Activated CD8-positive, alpha-beta memory T cell treated with anti-CD3 and anti-CD28 coated beads, Interleukin-2, amount 50 U/mL, for 1 hour (primary cell): ENCODE results near the gene NOL4L.

Experiments used
- DNase-seq: peaks from one replicate; pipeline ENCODE4 v3.0.0-alpha.2; 2020; ENCODE audit errors: extremely low read depth

NOL4L gene

GRCh38 chr20:32560989-32561830, 23.9 kb downstream of the NOL4L start:
- no peak for DNase-seq

- DNase-seq, result no peak
Measured at GRCh38 chr20:32560482-32560988, 24.6 kb downstream of the NOL4L start.

GRCh38 chr20:32559753-32560380, 25.3 kb downstream of the NOL4L start:
- no peak for DNase-seq

- no peak for DNase-seq
Measured at GRCh38 chr20:32559205-32559752, 25.9 kb downstream of the NOL4L start.

- no peak for DNase-seq
Measured at GRCh38 chr20:32558526-32558925, 26.6 kb downstream of the NOL4L start.

GRCh38 chr20:32557319-32557718, 27.8 kb downstream of the NOL4L start:
- DNase-seq, result no peak

- no peak for DNase-seq
Measured at GRCh38 chr20:32556312-32557184, 28.6 kb downstream of the NOL4L start.

GRCh38 chr20:32555584-32555983, 29.5 kb downstream of the NOL4L start:
- no peak for DNase-seq

GRCh38 chr20:32554965-32555289, 30.2 kb downstream of the NOL4L start:
- no peak for DNase-seq

- DNase-seq, result no peak
Measured at GRCh38 chr20:32553618-32554017, 31.5 kb downstream of the NOL4L start.

GRCh38 chr20:32551693-32552092, 33.4 kb downstream of the NOL4L start:
- no peak for DNase-seq

GRCh38 chr20:32549842-32550241, 35.3 kb downstream of the NOL4L start:
- no peak for DNase-seq

- no peak for DNase-seq
Measured at GRCh38 chr20:32547753-32548034, 37.4 kb downstream of the NOL4L start.

- no peak for DNase-seq
Measured at GRCh38 chr20:32546918-32547752, 38.0 kb downstream of the NOL4L start.

- no peak for DNase-seq
Measured at GRCh38 chr20:32544893-32545840, 40.0 kb downstream of the NOL4L start.

GRCh38 chr20:32544260-32544722, 40.8 kb downstream of the NOL4L start:
- no peak for DNase-seq

GRCh38 chr20:32543570-32544259, 41.4 kb downstream of the NOL4L start:
- DNase-seq, result no peak

GRCh38 chr20:32542259-32542615, 42.9 kb downstream of the NOL4L start:
- no peak for DNase-seq
